ENCODE data around the gene IKBKG. TPM values are rescaled to one million over a fixed set of nuclear protein-coding genes. Genes with fewer than 3 reads are reported as not detected.
A peak's percentile ranks its signal among the peaks of the same experiment; 100 is the strongest.

The IKBKG gene
- total RNA-seq, 1 experiment from 2014 or later, result 24.0 TPM

DNA sequence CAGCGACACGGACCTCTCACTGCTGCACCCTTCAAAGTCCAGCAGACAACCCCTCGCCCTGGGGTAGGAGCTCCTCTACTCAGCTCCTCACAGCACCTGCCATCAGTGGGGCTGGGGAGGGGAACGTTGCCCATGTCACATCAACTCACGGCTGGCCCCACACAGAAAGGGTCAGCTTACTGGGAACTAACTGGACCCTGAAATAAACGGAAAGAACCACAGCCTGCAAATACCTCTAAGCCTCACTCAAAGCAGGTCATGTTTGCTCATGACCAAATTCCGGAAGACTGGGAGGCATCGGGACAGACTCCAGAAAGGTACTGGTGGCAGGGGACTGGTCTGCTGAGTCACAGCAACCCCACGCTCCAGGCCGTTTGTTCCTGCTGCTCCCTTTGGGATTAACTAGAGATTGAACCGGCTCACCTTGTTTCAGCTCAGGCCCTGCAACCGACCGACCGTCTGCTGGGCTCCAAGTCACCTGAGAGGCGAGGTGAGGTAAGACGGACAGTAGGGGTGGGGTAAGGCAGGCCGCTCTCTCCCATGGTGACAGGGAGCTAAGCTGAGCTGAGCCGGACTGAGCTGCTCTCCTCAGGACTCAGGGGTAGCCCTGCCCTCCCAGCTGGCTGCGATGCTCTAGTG is 6.4 kb upstream of the IKBKG start:
- BruUV-seq (replicated peaks), result no TSS peak
- ChIA-PET CTCF (interaction anchor here (1.1 kb wide), 1 partner anchor 168 kb away, joined by 4 read pairs; no protein-coding TSS in a partner anchor), RAD21 (ENCODE audit: low non-redundant PET in 1 of 2, low total read pairs in 2 of 2, uncharacterized antibody in 2 of 2, unreplicated experiment in 2 of 2) (no interaction called here), POLR2A (no interaction called here)
- Histone ChIP-seq H4K20me1 (ENCODE audit: insufficient read depth) (no peaks in the 10 kb centered on the region), H2AFZ (ENCODE audit: low read depth, low read length, poor library complexity, severe bottlenecking) (no peak overlapping the region), H3K9me3 (ENCODE audit: control insufficient read depth in 1 of 2, insufficient read depth in 1 of 2, low read depth in 1 of 2, low read length in 2 of 2) (no peaks in the 10 kb centered on the region), H3K27ac (ENCODE audit: low read depth, low read length) (peak overlapping the region; percentile 79), H3K27me3 (ENCODE audit: insufficient read depth, low read length) (no peaks in the 10 kb centered on the region), H3K9me2 (ENCODE audit: insufficient read depth) (no peaks in the 10 kb centered on the region), H3K4me2 (ENCODE audit: low read length) (peak overlapping the region; percentile 57), H3K4me1 (ENCODE audit: control insufficient read depth in 1 of 2, insufficient read depth in 2 of 2, low read length in 2 of 2) (peaks cover 27 to 31% of the 10 kb centered on the region in 2 experiments), H3K9ac (ENCODE audit: low read length) (peak overlapping the region; percentile 47; the same call in 1 of the 2 replicates), H3K4me3 (replicated peaks in 1 of 2; ENCODE audit: low read depth in 1 of 2, low read length in 2 of 2) (no peak overlapping the region), H3K79me2 (ENCODE audit: insufficient read depth, low read length) (peaks cover 17% of the 10 kb centered on the region), H3K36me3 (ENCODE audit: control insufficient read depth in 1 of 2, insufficient read depth in 2 of 2, low read length in 2 of 2) (peaks cover 0 to 9% of the 10 kb centered on the region in 2 experiments; a peak in 2 of 4 replicates)
- TF ChIP-seq EZH2phosphoT487 (IDR thresholded peaks at IDR 0.05; ENCODE audit: borderline replicate concordance) (no peak), CEBPB (IDR thresholded peaks at IDR 0.05; ENCODE audit: low read depth) (no peak), SP1 (IDR thresholded peaks at IDR 0.05; ENCODE audit: low read depth) (no peak), ELF1 (IDR thresholded peaks at IDR 0.05; ENCODE audit: borderline replicate concordance, low read depth) (no peak)
- ATAC-seq (no peak; the same call in 1 of the 2 replicates), DNase-seq (ENCODE audit: low read depth, low spot score) (no peak)
- intact Hi-C loops (cut with micrococcal nuclease), result no loop called here

GRCh38 chrX:154541589-154541895 is 5.9 kb upstream of the IKBKG start:
- H3K79me2 ChIP-seq (ENCODE audit: insufficient read depth, low read length), result peaks cover 21% of the 10 kb centered on the region
- RAD21 ChIA-PET (ENCODE audit: low non-redundant PET in 1 of 2, low total read pairs in 2 of 2, uncharacterized antibody in 2 of 2, unreplicated experiment in 2 of 2), result no interaction called here
- intact Hi-C loops (cut with micrococcal nuclease), result no loop called here
- TF ChIP-seq YY1 (IDR thresholded peaks at IDR 0.05; ENCODE audit: extremely low read depth, insufficient replicate concordance, low read depth, low read length) (no peak), ELF1 (IDR thresholded peaks at IDR 0.05; ENCODE audit: borderline replicate concordance, low read depth) (no peak), SRF (IDR thresholded peaks at IDR 0.05; ENCODE audit: low read depth) (no peak), JUND (IDR thresholded peaks at IDR 0.05) (no peak), POLR2A (IDR thresholded peaks at IDR 0.05; ENCODE audit: borderline replicate concordance, extremely low read depth, insufficient read depth, insufficient read length) (no peak), TCF7L2 (IDR thresholded peaks at IDR 0.05; ENCODE audit: borderline replicate concordance, extremely low read depth, insufficient read depth, insufficient read length) (no peak), SIN3A (IDR thresholded peaks at IDR 0.05; ENCODE audit: low read depth) (no peak), ATF3 (IDR thresholded peaks at IDR 0.05) (no peak), SP1 (IDR thresholded peaks at IDR 0.05; ENCODE audit: low read depth) (no peak), CEBPB (IDR thresholded peaks at IDR 0.05; ENCODE audit: low read depth) (no peak), REST (IDR thresholded peaks at IDR 0.05; ENCODE audit: low read depth) (no peak), EZH2phosphoT487 (IDR thresholded peaks at IDR 0.05; ENCODE audit: borderline replicate concordance) (no peak)
- TF ChIP-seq, protein P1, sequence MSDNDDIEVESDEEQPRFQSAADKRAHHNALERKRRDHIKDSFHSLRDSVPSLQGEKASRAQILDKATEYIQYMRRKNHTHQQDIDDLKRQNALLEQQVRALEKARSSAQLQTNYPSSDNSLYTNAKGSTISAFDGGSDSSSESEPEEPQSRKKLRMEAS (IDR thresholded peaks at IDR 0.05), result no peak
- H3K27me3 ChIP-seq (ENCODE audit: insufficient read depth, low read length), result no peaks in the 10 kb centered on the region
- no peak overlapping the region for H2AFZ ChIP-seq (ENCODE audit: low read depth, low read length, poor library complexity, severe bottlenecking)
- H4K20me1 ChIP-seq (ENCODE audit: insufficient read depth), result no peaks in the 10 kb centered on the region
- no peaks in the 10 kb centered on the region for H3K9me2 ChIP-seq (ENCODE audit: insufficient read depth)
- no peak overlapping the region; a peak in 1 of 4 replicates for H3K4me3 ChIP-seq (replicated peaks in 1 of 2; ENCODE audit: low read depth in 1 of 2, low read length in 2 of 2)
- CTCF ChIA-PET, result no interaction called here
- H3K4me2 ChIP-seq (ENCODE audit: low read length), result peak overlapping the region; percentile 57
- H3K9me3 ChIP-seq (ENCODE audit: control insufficient read depth in 1 of 2, insufficient read depth in 1 of 2, low read depth in 1 of 2, low read length in 2 of 2), result no peaks in the 10 kb centered on the region
- DNase-seq (ENCODE audit: low read depth, low spot score), result no peak
- peak overlapping the region; percentile 47 for H3K9ac ChIP-seq (ENCODE audit: low read length)
- POLR2A ChIA-PET, result no interaction called here
- peak overlapping the region; percentile 79 for H3K27ac ChIP-seq (ENCODE audit: low read depth, low read length)
- peaks cover 27 to 34% of the 10 kb centered on the region in 2 experiments for H3K4me1 ChIP-seq (ENCODE audit: control insufficient read depth in 1 of 2, insufficient read depth in 2 of 2, low read length in 2 of 2)
- H3K36me3 ChIP-seq (ENCODE audit: control insufficient read depth in 1 of 2, insufficient read depth in 2 of 2, low read length in 2 of 2), result peaks cover 0 to 9% of the 10 kb centered on the region in 2 experiments; a peak in 2 of 4 replicates
- ATAC-seq, result peak; percentile 26
- BruUV-seq (replicated peaks), result no TSS peak

Measured in HCT116 (cell line).